WTC11 (cell line): ENCODE measurements around the gene RGS14. TPM values are rescaled to one million over a fixed set of nuclear protein-coding genes. Genes with fewer than 3 reads are reported as not detected.

Source experiments
- ATAC-seq: fragments of 200-7000 bp; cut with Tn5 transposase; 2 replicates; pipeline ENCODE4 v1.10.0; 2021; ENCODE audit warnings: mild to moderate bottlenecking, moderate library complexity
- CTCF ChIA-PET: fragments of 300-600 bp; sonication (Branson Sonifier 250); formaldehyde crosslinking; loops from one replicate; lab custom pipeline; 2021; ENCODE audit warnings: antibody characterized with exemption; lab: Charles Lee
- POLR2A ChIA-PET: fragments of 350-600 bp; sonication (Branson Sonifier 250); formaldehyde crosslinking; loops from one replicate; lab custom pipeline; 2021; ENCODE audit warnings: antibody characterized with exemption; lab: Charles Lee
- DNase-seq: peaks from one replicate; pipeline ENCODE4 v3.0.0; 2021; ENCODE audit warnings: low spot score
- H3K27ac Mint-ChIP-seq: 2 replicates; pipeline ENCODE4 v1.8.0; 2021; ENCODE audit warnings: mixed read lengths
- H3K27me3 Mint-ChIP-seq: 2 replicates; pipeline ENCODE4 v1.8.0; 2021; ENCODE audit warnings: low read depth, mild to moderate bottlenecking, moderate library complexity, mixed read lengths
- H3K36me3 Mint-ChIP-seq: 2 replicates; pipeline ENCODE4 v1.8.0; 2021; ENCODE audit warnings: mixed read lengths
- H3K4me1 Mint-ChIP-seq: 2 replicates; pipeline ENCODE4 v1.8.0; 2022; ENCODE audit warnings: mixed read lengths
- H3K4me3 Mint-ChIP-seq: 2 replicates; pipeline ENCODE4 v1.8.0; 2021; ENCODE audit warnings: mild to moderate bottlenecking, moderate library complexity, mixed read lengths
- H3K9me3 Mint-ChIP-seq: 2 replicates; pipeline ENCODE4 v1.8.0; 2021; ENCODE audit warnings: mixed read lengths
- ESRRA ChIP-seq: sonication (generic); formaldehyde crosslinking; IDR thresholded peaks from 2 replicates; pipeline ENCODE4 v1.8.1; 2022; ENCODE audit warnings: mild to moderate bottlenecking, missing genetic modification reagents, borderline replicate concordance
- ETV6 ChIP-seq: sonication (generic); formaldehyde crosslinking; IDR thresholded peaks from 2 replicates; pipeline ENCODE4 v1.8.1; 2022; ENCODE audit warnings: mild to moderate bottlenecking, missing genetic modification reagents
- HMGA2 ChIP-seq: fragments of 250-450 bp; sonication (Bioruptor Pico); IDR thresholded peaks from 2 replicates; pipeline ENCODE4 v1.4.0; 2021; ENCODE audit warnings: mild to moderate bottlenecking, moderate library complexity
- NFATC4 ChIP-seq: fragments of 250-450 bp; sonication (Bioruptor Pico); IDR thresholded peaks from 2 replicates; pipeline ENCODE4 v1.9.0; 2021; ENCODE audit warnings: mild to moderate bottlenecking
- NR2C2 ChIP-seq: sonication (generic); formaldehyde crosslinking; IDR thresholded peaks from 2 replicates; pipeline ENCODE4 v1.8.0; 2022; ENCODE audit warnings: mild to moderate bottlenecking, missing genetic modification reagents
- SMAD4 ChIP-seq: sonication (generic); formaldehyde crosslinking; IDR thresholded peaks from 2 replicates; pipeline ENCODE4 v1.8.0; 2022; ENCODE audit warnings: mild to moderate bottlenecking, missing genetic modification reagents
- ZBTB21 ChIP-seq: sonication (generic); formaldehyde crosslinking; IDR thresholded peaks from 2 replicates; pipeline ENCODE4 v1.8.1; 2023; ENCODE audit warnings: mild to moderate bottlenecking, missing genetic modification reagents, borderline replicate concordance
- total RNA-seq: library from RNA; stranded (reverse); gene quantifications from 3 replicates; pipeline ENCODE4 v1.2.3, GENCODE V29; 2021
- TF ChIP-seq, protein P1 (sequence below): fragments of 250-450 bp; sonication (Bioruptor Pico); IDR thresholded peaks from 2 replicates; pipeline ENCODE4 v2.1.2; 2022; ENCODE audit warnings: mild to moderate bottlenecking, moderate library complexity
- TF ChIP-seq, protein P2 (sequence below): fragments of 200-600 bp; IDR thresholded peaks from 2 replicates; pipeline ENCODE4 v1.8.0; 2022; ENCODE audit warnings: antibody characterized with exemption
- TF ChIP-seq, protein P3 (sequence below): sonication (generic); formaldehyde crosslinking; IDR thresholded peaks from 2 replicates; pipeline ENCODE4 v1.8.1; 2022; ENCODE audit warnings: missing genetic modification reagents, borderline replicate concordance

The RGS14 gene
- total RNA-seq, 1 experiment from 2014 or later: 74.6 TPM

DNA sequence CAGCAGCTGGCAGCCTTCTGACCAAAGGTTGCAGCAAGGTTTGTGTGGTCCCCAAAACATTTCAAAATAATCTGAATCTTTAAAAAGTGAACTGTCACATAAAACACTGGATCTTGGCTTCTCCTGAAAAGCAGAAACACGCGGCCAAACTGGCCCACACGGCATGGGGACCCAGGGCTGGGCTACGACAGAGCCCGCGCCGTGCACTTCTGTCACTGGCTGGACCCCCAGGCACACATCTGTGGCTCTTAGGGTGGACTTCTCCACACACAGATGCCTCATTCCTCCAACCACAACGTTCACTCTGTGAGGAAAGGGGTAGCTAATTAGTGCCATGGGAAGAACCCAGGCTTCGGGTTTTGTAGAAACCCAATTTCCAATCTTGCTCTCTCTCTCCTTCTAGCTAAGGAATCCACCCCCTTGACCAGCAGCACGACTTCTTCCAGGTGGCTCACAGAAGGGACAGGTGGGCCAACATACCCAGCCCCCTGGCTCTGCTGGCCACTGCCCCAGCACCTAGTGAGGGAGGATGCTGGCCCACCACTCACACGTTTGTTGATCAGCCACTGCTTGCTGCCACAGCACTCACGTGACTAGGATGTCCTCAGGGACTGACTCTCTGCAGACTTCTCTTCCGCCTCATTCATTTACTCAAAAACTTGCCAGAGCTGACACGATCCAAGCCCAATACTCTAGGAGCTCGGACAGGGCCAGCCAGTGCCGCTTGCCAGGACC, 24.1 kb upstream of the RGS14 start:
- peak overlapping the region; percentile 87 for H3K27ac Mint-ChIP-seq
- ChIA-PET POLR2A (no interaction called here), CTCF (interaction anchor here (1.6 to 1.7 kb wide), 2 partner anchors 15 to 37 kb away, joined by 4 to 6 read pairs; no protein-coding TSS in a partner anchor)
- no peak overlapping the region for H3K4me3 Mint-ChIP-seq
- H3K4me1 Mint-ChIP-seq: peaks cover 24% of the 10 kb centered on the region
- TF ChIP-seq NR2C2 (CRISPR knock-in tag) (no peak), ETV6 (CRISPR knock-in tag) (no peak)
- TF ChIP-seq, protein P1, sequence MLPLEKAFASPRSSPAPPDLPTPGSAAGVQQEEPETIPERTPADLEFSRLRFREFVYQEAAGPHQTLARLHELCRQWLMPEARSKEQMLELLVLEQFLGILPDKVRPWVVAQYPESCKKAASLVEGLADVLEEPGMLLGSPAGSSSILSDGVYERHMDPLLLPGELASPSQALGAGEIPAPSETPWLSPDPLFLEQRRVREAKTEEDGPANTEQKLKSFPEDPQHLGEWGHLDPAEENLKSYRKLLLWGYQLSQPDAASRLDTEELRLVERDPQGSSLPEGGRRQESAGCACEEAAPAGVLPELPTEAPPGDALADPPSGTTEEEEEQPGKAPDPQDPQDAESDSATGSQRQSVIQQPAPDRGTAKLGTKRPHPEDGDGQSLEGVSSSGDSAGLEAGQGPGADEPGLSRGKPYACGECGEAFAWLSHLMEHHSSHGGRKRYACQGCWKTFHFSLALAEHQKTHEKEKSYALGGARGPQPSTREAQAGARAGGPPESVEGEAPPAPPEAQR (CRISPR knock-in tag): no peak
- H3K27me3 Mint-ChIP-seq: no peaks in the 10 kb centered on the region
- ATAC-seq: no peak
- no peaks in the 10 kb centered on the region for H3K9me3 Mint-ChIP-seq
- H3K36me3 Mint-ChIP-seq: peaks cover 53% of the 10 kb centered on the region
- no peak for DNase-seq

DNA sequence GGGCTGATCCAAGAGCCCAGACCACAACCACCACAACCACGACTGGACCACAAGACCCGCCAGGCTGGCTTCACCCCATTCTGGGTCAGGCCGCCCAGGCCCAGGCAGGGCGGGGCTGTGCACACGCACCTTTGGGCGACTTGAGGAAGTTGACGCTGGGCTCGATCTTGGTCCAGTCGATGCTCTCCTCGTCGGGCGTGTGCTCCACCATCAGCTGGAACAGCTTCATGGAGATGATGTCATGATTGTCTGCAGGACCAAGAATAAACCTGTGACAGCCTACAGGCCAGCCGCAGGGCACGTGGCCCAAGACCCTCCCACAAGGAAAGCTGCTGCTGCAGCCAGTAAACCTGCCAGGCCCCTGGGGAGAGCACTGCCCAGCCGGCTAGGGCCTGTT, 23.6 kb upstream of the RGS14 start:
- H3K4me3 Mint-ChIP-seq: no peak overlapping the region
- ChIA-PET CTCF (interaction anchor here (0.6 to 1.6 kb wide), 2 partner anchors 10 to 36 kb away, joined by 6 to 8 read pairs; no protein-coding TSS in a partner anchor), POLR2A (no interaction called here)
- ATAC-seq: no peak
- peaks cover 53% of the 10 kb centered on the region for H3K36me3 Mint-ChIP-seq
- peak overlapping the region; percentile 87 for H3K27ac Mint-ChIP-seq
- peaks cover 29% of the 10 kb centered on the region for H3K4me1 Mint-ChIP-seq
- TF ChIP-seq, protein P2, sequence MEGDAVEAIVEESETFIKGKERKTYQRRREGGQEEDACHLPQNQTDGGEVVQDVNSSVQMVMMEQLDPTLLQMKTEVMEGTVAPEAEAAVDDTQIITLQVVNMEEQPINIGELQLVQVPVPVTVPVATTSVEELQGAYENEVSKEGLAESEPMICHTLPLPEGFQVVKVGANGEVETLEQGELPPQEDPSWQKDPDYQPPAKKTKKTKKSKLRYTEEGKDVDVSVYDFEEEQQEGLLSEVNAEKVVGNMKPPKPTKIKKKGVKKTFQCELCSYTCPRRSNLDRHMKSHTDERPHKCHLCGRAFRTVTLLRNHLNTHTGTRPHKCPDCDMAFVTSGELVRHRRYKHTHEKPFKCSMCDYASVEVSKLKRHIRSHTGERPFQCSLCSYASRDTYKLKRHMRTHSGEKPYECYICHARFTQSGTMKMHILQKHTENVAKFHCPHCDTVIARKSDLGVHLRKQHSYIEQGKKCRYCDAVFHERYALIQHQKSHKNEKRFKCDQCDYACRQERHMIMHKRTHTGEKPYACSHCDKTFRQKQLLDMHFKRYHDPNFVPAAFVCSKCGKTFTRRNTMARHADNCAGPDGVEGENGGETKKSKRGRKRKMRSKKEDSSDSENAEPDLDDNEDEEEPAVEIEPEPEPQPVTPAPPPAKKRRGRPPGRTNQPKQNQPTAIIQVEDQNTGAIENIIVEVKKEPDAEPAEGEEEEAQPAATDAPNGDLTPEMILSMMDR: no peak
- TF ChIP-seq ZBTB21 (CRISPR knock-in tag): no peak
- DNase-seq: no peak
- H3K9me3 Mint-ChIP-seq: no peaks in the 10 kb centered on the region
- H3K27me3 Mint-ChIP-seq: no peaks in the 10 kb centered on the region

DNA sequence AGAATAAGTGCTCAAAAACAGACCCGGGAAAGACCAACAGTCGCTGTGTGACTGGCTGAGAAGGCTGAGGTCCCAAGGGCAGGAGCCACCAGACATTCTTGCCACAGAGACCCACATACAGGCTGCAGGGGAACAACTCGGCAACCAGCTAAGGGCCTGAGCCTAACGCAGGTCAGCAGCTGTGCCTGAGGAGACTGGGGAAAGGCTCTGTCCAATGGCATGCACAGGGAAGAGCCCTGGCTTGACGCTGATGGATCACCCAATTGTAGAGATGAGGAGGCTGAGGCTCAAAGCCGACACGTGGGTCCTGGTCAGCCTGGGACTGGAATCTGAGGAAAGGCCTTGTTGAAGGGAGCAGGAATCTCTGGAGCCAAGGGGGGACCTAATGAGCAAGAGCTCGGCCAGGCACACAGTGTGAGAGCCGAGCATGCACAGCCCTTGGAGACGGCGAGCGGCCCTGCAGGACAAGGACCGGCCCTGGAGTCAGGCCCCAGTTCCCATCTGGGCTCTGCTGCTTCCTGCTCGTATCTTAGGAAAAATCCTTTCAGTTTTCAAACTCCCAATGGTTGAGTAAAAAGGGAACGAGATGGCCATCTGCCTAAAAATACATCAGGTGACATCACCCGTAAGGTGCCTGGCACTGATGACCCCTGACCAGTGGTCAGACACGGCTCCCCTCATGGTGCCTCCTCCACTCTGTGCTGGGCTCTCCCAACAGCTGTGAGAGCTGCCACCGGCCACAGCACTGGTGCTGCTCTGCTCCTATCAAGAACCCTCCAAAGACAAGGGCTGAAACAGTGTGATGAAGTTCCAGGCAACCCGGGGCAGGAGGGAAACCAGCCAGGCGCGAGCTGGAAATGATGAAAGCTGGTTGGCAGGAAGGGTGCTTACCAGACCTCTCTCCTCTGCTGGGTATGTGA, 22.7 kb upstream of the RGS14 start:
- POLR2A ChIA-PET: no interaction called here
- Mint-ChIP-seq H3K36me3 (peaks cover 57% of the 10 kb centered on the region), H3K4me1 (peaks cover 38% of the 10 kb centered on the region), H3K27ac (peak overlapping the region; percentile 97), H3K9me3 (no peaks in the 10 kb centered on the region), H3K4me3 (no peak overlapping the region), H3K27me3 (no peaks in the 10 kb centered on the region)
- ATAC-seq: no peak
- CTCF ChIA-PET: interaction anchor here (0.6 to 2.5 kb wide), 5 partner anchors 9 to 36 kb away, joined by 6 to 23 read pairs (median 8); no protein-coding TSS in a partner anchor
- DNase-seq: no peak
- no peak for TF ChIP-seq NFATC4
- TF ChIP-seq SMAD4 (CRISPR knock-in tag): no peak
- TF ChIP-seq HMGA2 (CRISPR knock-in tag): no peak
- TF ChIP-seq, protein P3, sequence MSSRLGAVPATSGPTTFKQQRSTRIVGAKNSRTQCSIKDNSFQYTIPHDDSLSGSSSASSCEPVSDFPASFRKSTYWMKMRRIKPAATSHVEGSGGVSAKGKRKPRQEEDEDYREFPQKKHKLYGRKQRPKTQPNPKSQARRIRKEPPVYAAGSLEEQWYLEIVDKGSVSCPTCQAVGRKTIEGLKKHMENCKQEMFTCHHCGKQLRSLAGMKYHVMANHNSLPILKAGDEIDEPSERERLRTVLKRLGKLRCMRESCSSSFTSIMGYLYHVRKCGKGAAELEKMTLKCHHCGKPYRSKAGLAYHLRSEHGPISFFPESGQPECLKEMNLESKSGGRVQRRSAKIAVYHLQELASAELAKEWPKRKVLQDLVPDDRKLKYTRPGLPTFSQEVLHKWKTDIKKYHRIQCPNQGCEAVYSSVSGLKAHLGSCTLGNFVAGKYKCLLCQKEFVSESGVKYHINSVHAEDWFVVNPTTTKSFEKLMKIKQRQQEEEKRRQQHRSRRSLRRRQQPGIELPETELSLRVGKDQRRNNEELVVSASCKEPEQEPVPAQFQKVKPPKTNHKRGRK (CRISPR knock-in tag): no peak
- TF ChIP-seq, protein P1 (CRISPR knock-in tag): no peak
- TF ChIP-seq ESRRA (CRISPR knock-in tag): no peak
